HepG2 (cell line): ENCODE results near the gene FCER1A.

Experiments used
- CTCF ChIP-seq: sonication (generic); formaldehyde crosslinking; IDR thresholded peaks from 2 replicates; pipeline ENCODE4 v1.5.0; 2020; ENCODE audit warnings: mild to moderate bottlenecking, missing genetic modification reagents, moderate library complexity
- GFI1 ChIP-seq: sonication (generic); formaldehyde crosslinking; IDR thresholded peaks from 2 replicates; pipeline ENCODE4 v1.5.0; 2020; ENCODE audit warnings: missing genetic modification reagents, mild to moderate bottlenecking, borderline replicate concordance
- HNRNPH1 ChIP-seq: fragments of 200-400 bp; formaldehyde crosslinking; optimal IDR thresholded peaks from 2 replicates; pipeline ENCODE3; 2017; ENCODE audit warnings: mild to moderate bottlenecking, low read depth, low read length
- KLF6 ChIP-seq: IDR thresholded peaks from 2 replicates; pipeline ENCODE4 v1.8.0; 2016; ENCODE audit warnings: missing biosample characterization, missing genetic modification reagents
- MYC ChIP-seq: sonication (generic); formaldehyde crosslinking; IDR thresholded peaks from 2 replicates; pipeline ENCODE4 v1.9.0; 2021; ENCODE audit warnings: missing genetic modification reagents, borderline replicate concordance
- POLR2A ChIP-seq, 2 experiments: IDR thresholded peaks; 2 replicates each; pipeline ENCODE4 v1.6.1; 2011; ENCODE audit warnings: low read depth in 2 of 2, low read length in 2 of 2, mild to moderate bottlenecking in 1 of 2, moderate library complexity in 1 of 2; ENCODE audit not compliant: insufficient read depth in 1 of 2
- SMAD3 ChIP-seq: sonication (generic); formaldehyde crosslinking; IDR thresholded peaks from 2 replicates; pipeline ENCODE4 v1.4.0; 2020; ENCODE audit warnings: missing genetic modification reagents
- SMC3 ChIP-seq: IDR thresholded peaks from 2 replicates; pipeline ENCODE4 v1.6.1; 2011; ENCODE audit warnings: low read length, improper control_type of control experiment
- SNRNP70 ChIP-seq: fragments of 200-400 bp; formaldehyde crosslinking; IDR thresholded peaks from 2 replicates; pipeline ENCODE4 v1.6.1; 2017; ENCODE audit warnings: mild to moderate bottlenecking, low read depth, low read length, moderate library complexity
- SP2 ChIP-seq: sonication (generic); formaldehyde crosslinking; IDR thresholded peaks from 2 replicates; pipeline ENCODE4 v1.5.1; 2020; ENCODE audit warnings: mild to moderate bottlenecking, missing genetic modification reagents
- STAT5B ChIP-seq: sonication (generic); formaldehyde crosslinking; IDR thresholded peaks from 2 replicates; pipeline ENCODE4 v1.4.0; 2020; ENCODE audit warnings: missing genetic modification reagents
- TSC22D2 ChIP-seq: sonication (generic); formaldehyde crosslinking; IDR thresholded peaks from 2 replicates; pipeline ENCODE4 v1.5.1; 2020; ENCODE audit warnings: missing genetic modification reagents, mild to moderate bottlenecking, borderline replicate concordance
- ZNF274 ChIP-seq: sonication (generic); formaldehyde crosslinking; IDR thresholded peaks from 2 replicates; pipeline ENCODE4 v1.5.1; 2020; ENCODE audit warnings: mild to moderate bottlenecking, missing genetic modification reagents
- ZNF510 ChIP-seq: sonication (generic); formaldehyde crosslinking; IDR thresholded peaks from 2 replicates; pipeline ENCODE4 v1.4.0; 2020; ENCODE audit warnings: low read depth, mild to moderate bottlenecking, missing genetic modification reagents

GRCh38 chr1:159274631-159275030 is 27.5 kb upstream of the FCER1A start:
- no peak for TF ChIP-seq MYC (CRISPR knock-in tag)
- no peak for TF ChIP-seq SMC3
- TF ChIP-seq ZNF274 (CRISPR knock-in tag) = no peak
- TF ChIP-seq CTCF (CRISPR knock-in tag) = no peak
- TF ChIP-seq SMAD3 = no peak
- no peak for TF ChIP-seq SP2 (CRISPR knock-in tag)
- TF ChIP-seq TSC22D2 = no peak
- TF ChIP-seq KLF6 (CRISPR knock-in tag) = no peak
- TF ChIP-seq GFI1 (CRISPR knock-in tag) = no peak
- TF ChIP-seq STAT5B = no peak
- no peak for TF ChIP-seq POLR2A (IDR thresholded peaks at IDR 0.05; ENCODE audit: insufficient read depth in 1 of 2, low read depth in 2 of 2, low read length in 2 of 2)
- TF ChIP-seq ZNF510 (CRISPR knock-in tag) = no peak
- TF ChIP-seq HNRNPH1 = no peak
- no peak for TF ChIP-seq SNRNP70
